IMR-90 (cell line): ENCODE measurements around the gene FMNL1. TPM values are rescaled to one million over a fixed set of nuclear protein-coding genes. Genes with fewer than 3 reads are reported as not detected.

Source experiments
- ATAC-seq: fragments of 200-7000 bp; cut with Tn5 transposase; 2 replicates; pipeline ENCODE4 v1.9.1; 2020; ENCODE audit warnings: low read depth, mild to moderate bottlenecking, moderate library complexity
- BruUV-seq: library from RNA; stranded (reverse); fragments of 400-500 nt; replicated peaks from 2 replicates; lab custom pipeline; 2021; lab: Mats Ljungman, UMichigan
- CTCF ChIA-PET: fragments of 300-600 bp; formaldehyde crosslinking; extraction: SDS; loops from one replicate; lab custom pipeline; 2021; ENCODE audit warnings: antibody characterized with exemption; lab: Yijun Ruan, JAX
- POLR2A ChIA-PET: fragments of 300-600 bp; sonication (Branson Sonifier 250); formaldehyde crosslinking; loops from one replicate; lab custom pipeline; 2022; ENCODE audit warnings: antibody characterized with exemption; ENCODE audit not compliant: unreplicated experiment; lab: Charles Lee
- DNase-seq: peaks from one replicate; pipeline ENCODE4 v3.0.0; 2013
- H2AFZ ChIP-seq: replicated peaks from 2 replicates; pipeline ENCODE3; 2013; ENCODE audit warnings: low read length, mild to moderate bottlenecking; ENCODE audit not compliant: poor library complexity
- H2AK5ac ChIP-seq: 2 replicates; pipeline ENCODE4 v1.6.1; 2013; ENCODE audit warnings: low read depth, low read length, inconsistent platforms
- H2AK9ac ChIP-seq: replicated peaks from 2 replicates; pipeline ENCODE3; 2013; ENCODE audit warnings: mild to moderate bottlenecking, low read depth, low read length, moderate library complexity; ENCODE audit not compliant: poor library complexity
- H2BK120ac ChIP-seq: 2 replicates; pipeline ENCODE4 v1.6.1; 2013; ENCODE audit warnings: low read depth, low read length, inconsistent platforms
- H2BK15ac ChIP-seq: 3 replicates; pipeline ENCODE4 v1.6.1; 2013; ENCODE audit warnings: low read depth, low read length, inconsistent platforms
- H2BK20ac ChIP-seq: 2 replicates; pipeline ENCODE4 v1.6.1; 2013; ENCODE audit warnings: low read depth, mild to moderate bottlenecking, inconsistent platforms, low read length, moderate library complexity
- H2BK5ac ChIP-seq: 2 replicates; pipeline ENCODE4 v1.6.1; 2013; ENCODE audit warnings: mild to moderate bottlenecking, low read depth, low read length, inconsistent platforms; ENCODE audit not compliant: poor library complexity, severe bottlenecking
- H3K14ac ChIP-seq: replicated peaks from 2 replicates; pipeline ENCODE4 v1.6.1; 2013; ENCODE audit warnings: low read depth, low read length, inconsistent platforms
- H3K18ac ChIP-seq: 2 replicates; pipeline ENCODE4 v1.6.1; 2013; ENCODE audit warnings: low read depth, low read length, control low read depth
- H3K23ac ChIP-seq: 2 replicates; pipeline ENCODE4 v1.6.1; 2013; ENCODE audit warnings: low read depth, low read length, inconsistent platforms
- H3K27ac ChIP-seq: 2 replicates; pipeline ENCODE4 v1.5.1; 2013; ENCODE audit warnings: mild to moderate bottlenecking, control low read depth, low read length; ENCODE audit not compliant: insufficient read depth
- H3K27me3 ChIP-seq: 2 replicates; pipeline ENCODE4 v1.6.1; 2013; ENCODE audit warnings: low read length; ENCODE audit not compliant: control insufficient read depth, insufficient read depth
- H3K36me3 ChIP-seq: 2 replicates; pipeline ENCODE4 v1.6.1; 2013; ENCODE audit warnings: low read length, mixed read lengths; ENCODE audit not compliant: control insufficient read depth, insufficient read depth
- H3K4ac ChIP-seq: 2 replicates; pipeline ENCODE4 v1.6.1; 2013; ENCODE audit warnings: low read depth, low read length, inconsistent platforms
- H3K4me1 ChIP-seq: 2 replicates; pipeline ENCODE4 v1.6.1; 2013; ENCODE audit warnings: low read length, mixed read lengths; ENCODE audit not compliant: control insufficient read depth, insufficient read depth
- H3K4me2 ChIP-seq: 2 replicates; pipeline ENCODE4 v1.6.1; 2013; ENCODE audit warnings: low read depth, mild to moderate bottlenecking, control low read depth, low read length, moderate library complexity
- H3K4me3 ChIP-seq: 2 replicates; pipeline ENCODE4 v1.5.1; 2013; ENCODE audit warnings: low read depth, mild to moderate bottlenecking, control low read depth, low read length, moderate library complexity; ENCODE audit not compliant: insufficient read depth
- H3K56ac ChIP-seq: 2 replicates; pipeline ENCODE4 v1.6.1; 2013; ENCODE audit warnings: low read length, inconsistent platforms; ENCODE audit not compliant: insufficient read depth; ENCODE audit errors: extremely low read depth
- H3K79me1 ChIP-seq, 2 experiments: 2 replicates each; pipeline ENCODE4 v1.6.1; 2013; ENCODE audit warnings: low read length in 2 of 2, inconsistent platforms in 1 of 2, low read depth in 1 of 2
- H3K9ac ChIP-seq: 2 replicates; pipeline ENCODE4 v1.6.1; 2013; ENCODE audit warnings: low read depth, low read length, control low read depth
- H3K9me1 ChIP-seq: 2 replicates; pipeline ENCODE4 v1.6.1; 2013; ENCODE audit warnings: low read length, inconsistent platforms; ENCODE audit not compliant: insufficient read depth
- H3K9me3 ChIP-seq: 2 replicates; pipeline ENCODE4 v1.6.1; 2013; ENCODE audit warnings: low read length; ENCODE audit not compliant: control insufficient read depth, insufficient read depth
- H4K20me1 ChIP-seq: 2 replicates; pipeline ENCODE4 v1.6.1; 2013; ENCODE audit warnings: low read length, inconsistent platforms; ENCODE audit not compliant: insufficient read depth
- H4K5ac ChIP-seq: 2 replicates; pipeline ENCODE4 v1.6.1; 2013; ENCODE audit warnings: mild to moderate bottlenecking, low read depth, low read length, control low read depth
- H4K8ac ChIP-seq, 2 experiments: 2 replicates each; pipeline ENCODE4 v1.6.1; 2013; ENCODE audit warnings: low read depth in 2 of 2, low read length in 2 of 2, control low read depth in 1 of 2, inconsistent platforms in 1 of 2
- H4K91ac ChIP-seq: 2 replicates; pipeline ENCODE4 v1.6.1; 2013; ENCODE audit warnings: low read depth, low read length, inconsistent platforms; ENCODE audit not compliant: insufficient read depth
- BHLHE40 ChIP-seq: fragments of 150-350 bp; IDR thresholded peaks from 2 replicates; pipeline ENCODE4 v1.6.1; 2016; ENCODE audit warnings: mild to moderate bottlenecking, low read depth, low read length
- CEBPB ChIP-seq: IDR thresholded peaks from 2 replicates; pipeline ENCODE4 v1.6.1; 2012; ENCODE audit warnings: low read depth, low read length, improper control_type of control experiment
- CHD1 ChIP-seq: IDR thresholded peaks from 2 replicates; pipeline ENCODE4 v1.6.1; 2012; ENCODE audit warnings: low read depth, low read length, improper control_type of control experiment
- CTCF ChIP-seq: conservative IDR thresholded peaks from 2 replicates; pipeline ENCODE4 v1.5.1; 2012; ENCODE audit warnings: mild to moderate bottlenecking, low read depth, low read length, improper control_type of control experiment
- FOS ChIP-seq: fragments of 150-350 bp; IDR thresholded peaks from 2 replicates; pipeline ENCODE4 v1.6.1; 2016; ENCODE audit warnings: low read depth, low read length
- MAZ ChIP-seq: IDR thresholded peaks from 2 replicates; pipeline ENCODE4 v1.6.1; 2012; ENCODE audit warnings: low read depth, mild to moderate bottlenecking, low read length, improper control_type of control experiment, moderate library complexity, borderline replicate concordance
- MXI1 ChIP-seq: IDR thresholded peaks from 2 replicates; pipeline ENCODE4 v1.6.1; 2012; ENCODE audit warnings: low read depth, mild to moderate bottlenecking, low read length, moderate library complexity, borderline replicate concordance
- NFE2L2 ChIP-seq: fragments of 150-350 bp; IDR thresholded peaks from 2 replicates; pipeline ENCODE4 v1.6.1; 2016; ENCODE audit warnings: low read depth, mild to moderate bottlenecking, low read length
- POLR2A ChIP-seq: IDR thresholded peaks from 2 replicates; pipeline ENCODE4 v1.6.1; 2012; ENCODE audit warnings: mild to moderate bottlenecking, low read depth, low read length
- RAD21 ChIP-seq: IDR thresholded peaks from 2 replicates; pipeline ENCODE4 v1.6.1; 2012; ENCODE audit warnings: low read length, improper control_type of control experiment
- RCOR1 ChIP-seq: IDR thresholded peaks from 2 replicates; pipeline ENCODE4 v1.6.1; 2012; ENCODE audit warnings: mild to moderate bottlenecking, low read length, improper control_type of control experiment; ENCODE audit not compliant: insufficient replicate concordance
- WGBS, 2 experiments: methylation state at CpG; one replicate each; pipeline versions ENCODE4 v1.1.5 to v1.1.7; 2013; ENCODE audit warnings: missing lambda C conversion rate in 2 of 2; ENCODE audit not compliant: insufficient read length in 1 of 2; ENCODE audit errors: extremely low coverage in 2 of 2; 5-methylcytosine and 5-hydroxymethylcytosine counted together
- dilution Hi-C: fragments of 300-500 bp; cut with HindIII; formaldehyde crosslinking; loops from one replicate; pipeline ENCODE4 v1.14.3; 2018; ENCODE audit warnings: low sequenced_read_pairs; ENCODE audit not compliant: unreplicated experiment
- in situ Hi-C: fragments of 300-500 bp; cut with MboI; formaldehyde crosslinking; loops from 3 replicates; pipeline ENCODE4 v1.14.3; 2019; ENCODE audit warnings: low sequenced_read_pairs, inconsistent platforms, mixed read lengths
- intact Hi-C: fragments of 100-400 bp; cut with micrococcal nuclease; formaldehyde crosslinking; loops from 2 replicates; pipeline ENCODE4 v1.10.0; 2022
- polyA plus RNA-seq, 3 experiments: library from polyadenylated mRNA; depleted of rRNA; stranded (reverse); fragments of >200 nt; gene quantifications; 2 replicates each; pipeline ENCODE4 v1.2.3, GENCODE V29; 2012; ENCODE audit warnings: low replicate concordance in 1 of 3
- total RNA-seq: library from RNA; depleted of rRNA; stranded (reverse); fragments of >200 nt; gene quantifications from 2 replicates; pipeline ENCODE4 v1.2.3, GENCODE V29; 2012
- TF ChIP-seq, protein P1 (sequence below): fragments of 150-350 bp; IDR thresholded peaks from 2 replicates; pipeline ENCODE4 v1.6.1; 2016; ENCODE audit warnings: low read depth, mild to moderate bottlenecking, low read length, moderate library complexity, borderline replicate concordance
- TF ChIP-seq, protein P2 (sequence below): fragments of 150-350 bp; IDR thresholded peaks from 2 replicates; pipeline ENCODE4 v1.6.1; 2017; ENCODE audit warnings: mild to moderate bottlenecking, antibody characterized with exemption, low read length, low read depth

The FMNL1 gene
- total and polyA plus RNA-seq, 2 of the 4 experiments (the other 2 are of a cell fraction), result 0.36 to 2.3 TPM

DNA sequence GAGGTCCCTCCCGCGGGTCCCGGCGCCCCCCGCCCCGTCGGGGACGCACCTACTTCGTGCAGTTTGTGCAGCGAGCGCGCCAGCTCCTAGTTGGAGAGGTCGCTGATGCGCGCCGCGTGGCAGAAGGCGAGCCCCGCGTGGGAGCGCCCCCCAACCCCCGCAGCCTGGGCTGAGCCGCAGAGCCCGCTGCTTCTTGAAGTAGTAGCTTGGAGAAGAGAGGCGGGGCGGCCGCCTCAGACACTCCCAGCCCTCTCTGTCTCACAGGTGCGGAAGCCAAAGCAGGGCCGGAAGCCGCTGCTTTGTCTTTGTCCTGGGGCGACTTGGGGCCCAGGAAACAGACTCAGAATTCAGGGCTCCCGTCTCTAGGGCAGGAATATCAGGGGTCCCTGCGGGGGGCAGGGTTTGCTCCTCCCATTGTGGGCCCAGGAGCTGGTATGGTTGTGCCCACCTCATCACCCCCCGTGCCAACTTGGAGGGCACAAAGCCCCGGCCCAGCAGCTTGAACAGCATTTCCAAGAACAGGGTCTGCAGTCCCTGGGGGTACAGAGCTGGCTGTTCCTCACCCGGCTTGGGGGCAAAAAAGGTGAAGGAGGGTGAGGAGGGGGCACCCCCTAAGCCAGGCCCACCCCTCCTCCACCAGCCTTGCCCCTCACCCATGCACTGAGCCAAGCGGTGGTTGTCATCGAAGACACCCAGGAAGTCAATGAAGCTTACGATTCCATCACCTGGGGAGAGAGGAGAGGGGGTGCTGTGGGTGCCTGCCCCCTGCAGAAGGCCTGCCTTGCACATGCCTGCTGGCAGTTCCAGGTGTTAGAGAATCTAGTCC is 26.7 kb downstream of the FMNL1 start (continued):
- TF ChIP-seq RCOR1 (no peak), MXI1 (no peak)

- in situ Hi-C loops, result no loop called here
- Histone ChIP-seq H4K91ac (no peak overlapping the region), H3K4me3 (no peak overlapping the region), H3K4ac (no peak overlapping the region), H2BK5ac (no peak overlapping the region), H3K79me1 (peaks cover 0 to under 1% of the 10 kb centered on the region in 2 experiments; a peak in 1 of 4 replicates), H3K4me1 (no peaks in the 10 kb centered on the region), H3K9me1 (no peaks in the 10 kb centered on the region), H3K27ac (no peak overlapping the region), H2AFZ (no peak overlapping the region), H3K9me3 (no peaks in the 10 kb centered on the region), H2AK9ac (no peak overlapping the region), H2AK5ac (no peak overlapping the region), H3K18ac (no peak overlapping the region), H2BK15ac (no peak overlapping the region), H3K36me3 (no peaks in the 10 kb centered on the region), H3K23ac (no peak overlapping the region), H4K5ac (no peak overlapping the region), H4K20me1 (peaks cover 5% of the 10 kb centered on the region), H3K27me3 (no peaks in the 10 kb centered on the region), H2BK120ac (no peak overlapping the region), H2BK20ac (no peak overlapping the region), H3K14ac (no peak overlapping the region), H3K9ac (no peak overlapping the region), H3K4me2 (no peak overlapping the region), H3K56ac (no peak overlapping the region), H4K8ac (no peak overlapping the region)
- dilution Hi-C loops, result no loop called here
- ChIA-PET POLR2A (interaction anchor here (0.6 kb wide), 1 partner anchor 8 kb away, joined by 3 read pairs; no protein-coding TSS in a partner anchor), CTCF (no interaction called here)
- intact Hi-C loops, result no loop called here
- WGBS, 2 experiments, result no CpG with 5 or more reads among the region's 7 CpGs
- ATAC-seq (no peak), DNase-seq (no peak)
- BruUV-seq, result no TSS peak
- TF ChIP-seq CHD1, result no peak
- TF ChIP-seq MXI1, result no peak
- TF ChIP-seq CEBPB, result no peak
- TF ChIP-seq RCOR1, result no peak
- TF ChIP-seq CTCF, result no peak
- TF ChIP-seq FOS, result no peak
- TF ChIP-seq, protein P1, sequence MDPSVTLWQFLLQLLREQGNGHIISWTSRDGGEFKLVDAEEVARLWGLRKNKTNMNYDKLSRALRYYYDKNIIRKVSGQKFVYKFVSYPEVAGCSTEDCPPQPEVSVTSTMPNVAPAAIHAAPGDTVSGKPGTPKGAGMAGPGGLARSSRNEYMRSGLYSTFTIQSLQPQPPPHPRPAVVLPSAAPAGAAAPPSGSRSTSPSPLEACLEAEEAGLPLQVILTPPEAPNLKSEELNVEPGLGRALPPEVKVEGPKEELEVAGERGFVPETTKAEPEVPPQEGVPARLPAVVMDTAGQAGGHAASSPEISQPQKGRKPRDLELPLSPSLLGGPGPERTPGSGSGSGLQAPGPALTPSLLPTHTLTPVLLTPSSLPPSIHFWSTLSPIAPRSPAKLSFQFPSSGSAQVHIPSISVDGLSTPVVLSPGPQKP, result no peak
- no peak for TF ChIP-seq MAZ
- no peak for TF ChIP-seq NFE2L2
- TF ChIP-seq BHLHE40, result no peak
- TF ChIP-seq, protein P2, sequence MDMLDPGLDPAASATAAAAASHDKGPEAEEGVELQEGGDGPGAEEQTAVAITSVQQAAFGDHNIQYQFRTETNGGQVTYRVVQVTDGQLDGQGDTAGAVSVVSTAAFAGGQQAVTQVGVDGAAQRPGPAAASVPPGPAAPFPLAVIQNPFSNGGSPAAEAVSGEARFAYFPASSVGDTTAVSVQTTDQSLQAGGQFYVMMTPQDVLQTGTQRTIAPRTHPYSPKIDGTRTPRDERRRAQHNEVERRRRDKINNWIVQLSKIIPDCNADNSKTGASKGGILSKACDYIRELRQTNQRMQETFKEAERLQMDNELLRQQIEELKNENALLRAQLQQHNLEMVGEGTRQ, result no peak
- TF ChIP-seq RAD21, result no peak
- TF ChIP-seq POLR2A, result no peak
Measured at GRCh38 chr17:45251931-45252330, 30.2 kb downstream of the FMNL1 start.
